DOHH2 (cell line): ENCODE measurements around the gene ATP6V0A1.

Source experiments
- CTCF ChIP-seq: fragments of 200-600 bp; sonication (generic); IDR thresholded peaks from one replicate; pipeline ENCODE4 v1.5.1; 2014; ENCODE audit warnings: antibody characterized with exemption, mild to moderate bottlenecking, low read depth, low read length; ENCODE audit not compliant: poor library complexity, severe bottlenecking
- EZH2phosphoT487 ChIP-seq: fragments of 200-600 bp; sonication (generic); IDR thresholded peaks from 2 replicates; pipeline ENCODE4 v1.6.1; 2017; ENCODE audit warnings: borderline replicate concordance, mild to moderate bottlenecking, antibody characterized with exemption, low read length, moderate library complexity, mixed read lengths

GRCh38 chr17:42563143-42563509 is 104.4 kb downstream of the ATP6V0A1 start:
- TF ChIP-seq CTCF: peak; percentile 23
- TF ChIP-seq EZH2phosphoT487: no peak
